ENCODE results near the gene MYMX.
"Not testable (repeated sequence)": the region's sequence is repeated elsewhere in the genome, so short reads cannot be mapped to it uniquely, and the experiment has no call there.

Gene MYMX

DNA sequence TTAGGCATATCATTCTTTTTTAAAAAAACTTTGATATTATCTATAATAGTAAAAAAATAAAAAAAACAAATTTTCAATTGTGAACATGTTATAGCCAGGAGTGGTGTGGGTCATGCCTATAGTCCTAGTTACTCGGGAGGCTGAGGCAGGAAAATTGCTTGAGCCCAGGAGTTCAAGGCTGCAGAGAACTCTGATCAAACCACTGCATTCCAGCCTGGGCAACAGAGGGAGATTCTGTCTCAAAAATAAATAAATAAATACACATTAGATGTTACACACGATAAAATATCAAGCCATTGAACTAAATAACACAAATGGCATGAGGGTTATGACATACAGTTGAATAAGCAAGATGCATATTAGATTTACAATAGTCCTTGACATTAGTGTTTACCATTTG, 27.9 kb upstream of the MYMX start:
- DNase-seq, result no peak

DNA sequence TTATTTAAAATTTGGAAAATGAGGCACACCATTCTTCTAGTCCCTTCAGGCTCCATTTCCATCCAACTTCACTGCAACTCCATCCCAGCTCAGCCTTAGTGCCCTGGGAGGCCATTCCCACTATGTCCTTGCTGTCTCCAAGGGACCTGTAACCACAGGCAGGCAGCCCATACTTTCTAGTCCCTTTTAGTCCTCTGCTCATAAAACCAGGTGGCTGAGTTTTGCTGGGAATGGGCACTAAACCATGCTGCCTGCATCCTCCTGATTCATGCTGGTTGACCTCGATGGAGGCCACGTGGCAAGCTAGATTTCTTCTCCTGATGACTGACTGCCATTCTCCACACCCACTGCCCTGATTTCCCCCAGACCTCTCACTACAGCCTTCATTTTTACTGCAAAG, 27.5 kb upstream of the MYMX start:
- DNase-seq, result no peak

DNA sequence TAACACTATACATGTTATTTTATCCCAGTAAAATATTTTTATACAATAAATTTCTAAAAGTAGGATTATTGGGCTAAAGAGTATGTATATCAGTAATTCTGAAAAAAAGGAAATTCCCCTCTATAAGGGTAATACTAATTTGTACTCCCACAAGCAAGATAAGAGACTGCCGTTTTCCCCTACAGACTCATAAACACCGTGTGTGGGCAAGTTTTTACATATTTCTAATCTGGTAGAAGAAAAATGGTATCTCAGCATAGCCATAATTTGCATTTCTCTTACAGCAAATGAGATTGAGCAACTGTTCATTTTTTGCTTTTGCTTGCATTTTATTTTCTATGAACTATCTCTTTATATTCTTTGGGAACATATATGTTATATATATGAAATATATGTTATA, 26.0 kb upstream of the MYMX start:
- no peak for DNase-seq

GRCh38 chr6:44192428-44193041, 24.2 kb upstream of the MYMX start:
- peak; percentile 22 for DNase-seq

- DNase-seq, result no peak
Measured at GRCh38 chr6:44193307-44193910, 23.3 kb upstream of the MYMX start.

DNA sequence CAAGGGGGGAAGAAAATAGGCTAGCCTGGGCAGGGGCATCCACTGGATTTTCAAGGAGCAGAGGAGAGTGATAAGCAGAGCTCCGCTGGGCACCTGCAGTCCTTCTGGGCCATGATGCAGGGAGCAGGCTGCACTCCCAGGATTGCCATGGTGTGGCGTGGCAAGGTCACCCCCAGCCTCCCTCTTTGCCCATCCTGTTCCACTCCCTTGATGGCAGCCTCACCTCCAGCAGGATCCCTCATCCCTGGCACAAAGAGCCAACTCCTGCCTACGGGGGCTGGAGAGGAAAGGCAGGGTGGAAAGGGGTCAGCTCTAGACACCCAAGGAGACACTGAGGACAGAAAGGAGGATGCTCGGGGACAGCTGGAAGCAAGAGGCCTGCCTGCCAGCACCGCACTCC, 22.4 kb upstream of the MYMX start:
- no peak for DNase-seq

DNA sequence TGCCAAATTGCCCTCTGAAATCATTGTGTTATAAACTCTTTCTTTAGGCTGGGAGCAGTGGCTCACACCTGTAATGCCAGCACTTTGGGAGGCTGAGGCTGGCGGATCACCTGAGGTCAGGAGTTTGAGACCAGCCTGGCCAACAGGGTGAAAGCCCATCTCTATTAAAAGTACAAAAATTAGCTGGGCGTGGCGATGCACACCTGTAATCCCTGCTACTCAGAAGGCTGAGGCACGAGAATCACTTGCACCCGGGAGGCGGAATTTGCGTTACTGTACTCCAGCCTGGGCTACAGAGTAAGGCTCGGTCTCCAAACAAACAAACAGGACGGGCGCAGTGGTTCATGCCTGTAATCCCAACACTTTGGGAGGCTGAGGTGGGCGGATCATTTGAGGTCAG, 20.4 kb upstream of the MYMX start:
- DNase-seq, result not testable (repeated sequence)

DNA sequence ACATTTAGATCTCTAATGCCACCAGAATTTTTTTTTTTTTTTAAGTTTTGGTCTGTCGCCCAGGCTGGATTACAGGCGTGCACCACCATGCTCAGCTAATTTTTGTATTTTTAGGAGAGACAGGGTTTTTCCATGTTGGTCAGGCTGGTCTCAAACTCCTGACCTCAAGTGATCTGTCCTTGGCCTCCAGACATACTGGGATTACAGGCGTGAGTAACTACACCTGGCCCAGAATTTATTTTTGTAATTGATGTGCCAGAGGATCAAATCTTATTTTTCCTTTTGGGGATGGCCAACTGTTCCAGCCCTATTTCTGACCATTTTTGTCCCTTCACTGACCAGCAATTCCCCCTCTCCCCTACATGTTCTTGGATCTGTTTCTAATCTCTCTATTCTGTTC, 18.0 kb upstream of the MYMX start:
- DNase-seq, result no peak

DNA sequence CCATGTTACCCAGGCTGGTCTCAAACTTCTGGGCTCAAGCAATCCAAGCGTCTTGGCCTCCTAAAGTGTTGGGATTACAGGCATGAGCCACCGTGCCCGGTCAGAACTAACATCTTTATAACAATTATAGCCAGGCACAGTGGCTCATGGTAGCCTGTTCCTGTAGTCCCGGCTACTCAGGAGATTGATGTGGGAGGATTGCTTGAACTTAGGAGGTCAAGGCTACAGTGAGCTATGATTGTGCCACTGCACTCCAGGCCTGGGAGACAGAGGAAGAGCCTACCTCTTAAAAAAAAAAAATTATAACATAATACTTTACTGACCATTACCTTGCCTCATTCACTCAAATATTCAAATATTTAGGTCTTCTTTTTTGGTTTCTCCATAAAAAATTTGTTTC, 16.8 kb upstream of the MYMX start:
- DNase-seq, result no peak

DNA sequence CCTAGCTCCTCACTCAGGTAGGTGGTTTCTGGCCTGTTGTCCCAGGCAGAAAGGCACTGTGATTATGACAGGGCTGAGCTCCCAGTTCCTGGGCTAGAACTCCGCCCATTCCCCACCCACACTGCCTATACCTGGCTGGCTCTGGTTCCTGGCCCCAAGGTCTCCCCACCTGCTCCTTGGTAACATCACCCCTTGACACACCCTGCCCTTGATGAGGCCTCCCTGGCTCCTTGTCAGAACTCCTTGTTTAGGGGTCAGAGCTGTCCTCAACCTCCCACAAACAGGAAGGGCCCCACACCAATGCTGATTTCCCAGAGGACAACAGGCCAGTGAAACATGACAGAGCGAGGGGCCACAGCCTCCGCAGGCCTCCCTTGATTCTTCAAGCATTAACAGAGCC, 15.5 kb upstream of the MYMX start:
- DNase-seq, result no peak

DNA sequence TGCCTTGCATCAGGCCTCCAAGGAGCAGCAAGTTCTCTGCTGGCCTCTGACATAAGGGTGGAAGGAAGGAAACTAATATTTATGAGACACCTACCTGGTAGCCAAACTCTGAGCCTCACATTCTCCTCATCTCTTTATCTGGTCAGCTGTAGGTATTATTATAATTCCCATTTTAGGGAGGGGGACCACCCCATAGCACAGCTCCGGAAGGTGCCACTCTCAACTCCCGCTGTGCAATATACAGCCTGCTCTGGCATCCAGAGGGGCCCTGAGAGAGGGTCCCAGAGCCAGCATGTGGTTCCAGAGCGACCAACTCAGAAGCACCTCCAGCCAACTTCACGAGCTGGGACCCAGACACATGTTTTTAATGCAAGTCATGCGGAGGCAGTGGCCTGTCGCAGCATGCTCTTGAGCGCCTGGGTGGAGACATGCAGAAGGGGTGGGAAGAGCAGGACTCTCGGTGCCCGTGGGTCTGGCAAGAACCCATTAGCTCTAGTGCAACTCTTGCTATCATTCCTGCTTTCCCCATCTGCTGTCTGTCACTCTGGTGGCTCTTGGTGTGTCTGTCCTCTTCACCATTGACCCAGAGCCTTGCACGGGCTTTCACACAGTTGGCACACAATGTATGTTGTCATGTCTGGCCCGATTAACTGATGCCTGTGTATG, 15.0 kb upstream of the MYMX start:
- peak; percentile 45 for DNase-seq

- no peak for DNase-seq
Measured at GRCh38 chr6:44202332-44202971, 14.3 kb upstream of the MYMX start.

DNA sequence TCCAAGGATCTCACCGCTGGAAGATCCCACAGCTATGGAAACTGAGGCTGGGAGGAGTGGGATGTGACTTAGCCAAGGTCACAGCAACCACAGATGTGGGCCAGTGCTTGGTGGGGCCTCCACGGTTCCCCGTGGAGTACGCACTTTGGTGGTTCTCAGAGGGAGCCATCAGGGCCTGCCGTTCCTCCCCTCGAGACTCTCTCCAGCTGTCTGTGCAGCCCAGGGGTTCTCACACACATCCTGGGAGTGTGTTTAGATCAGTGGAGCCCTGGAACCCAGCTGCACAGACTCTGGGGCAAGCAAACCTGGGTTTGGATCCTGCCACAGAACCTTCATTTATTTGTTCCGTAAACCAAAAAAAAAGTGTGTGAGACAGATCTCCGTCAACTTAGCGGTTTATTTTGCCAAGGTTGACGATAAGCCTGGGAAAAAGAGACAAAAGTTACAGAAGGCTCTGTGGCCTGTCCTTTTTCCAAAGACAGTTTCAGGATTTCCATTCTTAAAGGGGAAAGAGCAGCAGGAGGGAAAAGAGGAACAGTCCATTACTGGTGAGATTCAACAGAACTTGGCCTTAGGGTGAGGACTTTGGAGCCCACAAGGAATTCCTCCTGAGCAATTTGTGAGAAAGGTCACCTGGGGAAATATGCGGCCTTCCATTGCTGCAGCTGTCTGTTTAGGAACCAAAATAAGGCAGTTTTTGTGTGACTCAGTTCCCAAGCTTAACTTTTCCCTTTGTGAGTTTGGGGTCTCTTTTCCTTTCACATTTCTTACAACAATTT, 13.6 kb upstream of the MYMX start:
- DNase-seq, result no peak

- no peak for DNase-seq
Measured at GRCh38 chr6:44203955-44204354, 12.8 kb upstream of the MYMX start.

DNA sequence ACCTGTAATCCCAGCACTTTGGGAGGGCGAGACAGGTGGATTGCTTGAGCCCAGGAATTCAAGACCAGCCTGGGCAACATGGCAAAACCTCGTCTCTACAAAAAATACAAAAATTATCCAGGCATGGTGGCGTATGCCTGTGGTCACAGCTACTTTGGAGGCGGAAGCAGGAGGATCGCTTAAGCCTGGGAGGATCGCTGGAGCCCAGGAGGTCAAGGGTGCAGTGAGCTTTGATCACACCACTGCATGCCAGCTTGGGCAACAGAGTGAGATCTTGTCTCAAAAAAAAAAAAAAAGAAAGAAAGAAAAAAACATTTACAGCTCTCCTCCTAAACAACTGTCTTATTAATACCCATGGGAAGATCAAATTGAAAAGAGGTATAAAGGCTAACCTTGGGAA, 8.8 kb upstream of the MYMX start:
- DNase-seq, result no peak

DNA sequence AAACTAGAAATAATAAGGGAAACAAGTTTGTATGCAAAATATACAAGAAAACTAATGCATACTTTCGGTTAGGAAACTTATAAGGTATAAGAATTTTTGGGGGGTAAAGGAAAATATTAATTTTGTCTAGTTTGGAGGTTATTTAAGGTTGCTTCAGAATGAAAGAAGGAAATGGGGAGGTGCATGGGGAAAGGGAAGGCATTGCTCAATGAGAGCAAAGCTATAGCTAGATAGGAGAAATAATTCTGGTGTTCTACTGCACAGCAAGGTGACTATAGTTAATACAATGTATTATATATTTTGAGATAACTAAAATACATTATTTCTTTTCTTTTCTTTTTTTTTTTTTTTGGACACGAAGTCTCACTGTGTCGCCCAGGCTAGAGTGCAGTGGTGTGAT, 5.4 kb upstream of the MYMX start:
- no peak for DNase-seq

DNA sequence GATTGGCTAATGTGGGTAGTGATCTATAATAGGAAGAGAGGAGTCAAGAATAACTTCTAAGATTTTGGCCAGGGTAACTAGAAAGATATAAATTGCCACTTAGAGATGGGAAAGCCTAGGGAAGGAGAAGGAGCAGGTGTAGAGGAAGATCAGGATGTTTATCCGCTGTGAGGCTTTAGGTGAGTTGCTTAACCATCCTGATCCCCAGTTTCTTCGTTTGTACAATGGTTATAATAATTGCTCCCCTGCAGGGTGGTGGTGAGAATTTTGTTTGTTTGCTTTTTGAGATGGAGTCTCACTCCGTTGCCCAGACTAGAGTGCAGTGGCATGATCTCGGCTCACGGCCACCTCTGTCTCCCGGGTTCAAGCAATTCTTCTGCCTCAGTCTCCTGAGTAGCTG, 2.4 kb upstream of the MYMX start:
- no peak for DNase-seq

DNA sequence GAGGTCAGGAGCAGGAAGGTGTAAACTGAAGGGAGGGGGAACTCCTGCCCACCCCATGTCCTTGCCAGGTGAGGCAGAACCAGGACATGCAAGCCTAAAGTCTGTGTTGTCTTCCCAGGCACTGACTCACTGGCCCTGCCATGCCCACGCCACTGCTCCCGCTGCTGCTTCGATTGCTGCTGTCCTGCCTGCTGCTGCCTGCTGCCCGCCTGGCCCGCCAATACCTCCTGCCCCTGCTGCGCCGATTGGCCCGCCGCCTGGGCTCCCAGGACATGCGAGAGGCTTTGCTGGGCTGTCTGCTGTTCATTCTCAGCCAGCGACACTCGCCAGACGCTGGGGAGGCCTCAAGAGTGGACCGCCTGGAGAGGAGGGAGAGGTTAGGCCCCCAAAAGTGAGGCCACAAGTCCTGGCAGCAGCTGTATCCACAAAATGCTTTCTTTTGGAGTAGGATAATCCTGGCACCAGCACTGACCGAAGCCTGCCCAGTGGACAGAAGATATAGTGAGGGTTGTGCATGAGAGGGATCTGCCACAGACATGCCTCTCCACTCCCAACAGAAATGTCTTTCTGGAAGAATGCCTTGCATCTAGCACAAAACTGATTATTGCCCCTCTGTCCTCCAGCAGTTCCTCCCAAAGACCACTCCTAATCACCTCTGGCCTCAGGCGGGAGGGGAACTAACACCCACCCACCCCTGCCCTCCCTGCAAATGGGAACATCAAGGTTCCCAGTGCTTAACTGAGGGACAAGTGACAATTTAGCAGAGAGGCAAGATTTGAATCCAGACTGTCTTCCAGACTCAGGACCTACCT, 812 bp downstream of the MYMX start:
- no peak for DNase-seq

DNA sequence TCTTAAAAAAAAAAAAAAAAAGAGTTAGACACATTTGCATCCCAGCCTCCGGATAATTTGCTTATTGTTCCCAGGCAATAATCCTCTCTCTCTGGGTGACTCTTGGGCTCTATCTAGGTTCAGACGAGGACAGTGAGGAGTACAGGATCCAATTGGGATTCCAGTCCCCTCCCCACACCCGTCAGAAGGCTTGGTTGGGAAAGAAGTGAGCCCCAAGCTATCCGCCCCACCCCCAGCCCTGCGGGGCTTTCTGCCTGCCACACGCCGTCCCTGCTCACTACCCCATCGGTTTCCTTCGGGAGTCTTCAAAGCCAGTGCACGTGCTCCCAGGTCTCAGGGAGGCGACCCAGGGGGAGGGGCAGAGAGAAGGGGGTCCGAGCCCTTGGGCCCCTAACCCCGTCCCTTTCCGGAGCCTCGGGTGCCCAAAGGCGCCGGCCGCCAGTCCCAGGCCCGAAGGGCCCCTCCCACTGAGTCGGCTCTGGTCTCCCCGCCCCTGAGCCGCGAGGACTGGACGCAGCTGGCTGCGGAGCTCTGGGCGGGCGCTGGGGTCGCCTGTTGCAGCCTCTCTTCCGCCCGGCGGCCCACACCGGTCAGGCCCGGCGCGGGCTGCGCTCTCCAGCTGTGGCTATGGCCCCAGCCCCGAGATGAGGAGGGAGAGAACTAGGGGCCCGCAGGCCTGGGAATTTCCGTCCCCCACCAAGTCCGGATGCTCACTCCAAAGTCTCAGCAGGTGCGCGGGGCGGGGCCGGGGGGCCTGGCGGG, 2.5 kb downstream of the MYMX start:
- DNase-seq, result peak; percentile 94

DNA sequence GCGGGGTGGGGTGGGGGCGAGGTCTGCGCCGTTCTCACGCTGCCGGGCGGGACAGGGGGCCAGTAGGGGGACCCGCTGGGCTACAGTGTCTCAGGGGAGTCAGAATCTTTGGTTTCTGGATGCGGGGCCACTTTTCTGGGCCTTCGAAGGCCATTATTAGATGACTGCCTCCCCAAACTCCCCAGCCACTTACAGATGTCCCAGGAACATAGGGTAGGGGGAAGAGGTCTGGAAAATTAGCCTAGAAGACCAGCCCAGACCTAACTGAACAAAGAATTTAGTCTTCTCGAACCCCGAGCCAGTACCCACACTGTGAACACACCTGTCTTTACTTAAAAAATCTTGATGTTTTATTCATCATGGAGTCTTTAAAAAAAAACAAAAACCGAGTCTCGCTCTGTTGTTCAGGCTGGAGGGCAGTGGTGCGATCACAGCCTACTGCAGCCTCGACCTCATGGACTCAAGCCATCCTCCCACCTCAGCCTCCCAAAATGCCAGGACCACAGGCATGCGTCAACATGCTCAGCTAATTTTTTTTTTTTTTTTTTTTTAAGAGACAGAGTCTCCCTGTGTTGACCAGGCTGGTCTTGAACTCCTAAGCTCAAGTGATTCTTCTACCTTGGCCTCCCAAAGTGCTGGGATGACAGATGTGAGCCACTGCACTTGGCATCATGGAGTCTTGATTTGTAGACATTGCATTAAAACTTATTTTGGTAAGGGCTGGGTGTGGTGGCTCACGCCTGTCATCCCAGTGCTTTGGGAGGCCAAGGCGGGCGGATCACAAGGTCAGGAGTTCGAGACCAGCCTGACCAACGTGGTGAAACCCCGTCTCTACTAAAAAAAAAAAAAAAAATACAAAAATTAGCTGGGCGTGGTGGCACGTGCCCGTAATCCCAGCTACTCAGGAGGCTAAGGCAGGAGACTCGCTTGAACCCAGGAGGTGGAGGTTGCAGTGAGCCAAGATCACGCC, 3.4 kb downstream of the MYMX start:
- DNase-seq, result no peak

DNA sequence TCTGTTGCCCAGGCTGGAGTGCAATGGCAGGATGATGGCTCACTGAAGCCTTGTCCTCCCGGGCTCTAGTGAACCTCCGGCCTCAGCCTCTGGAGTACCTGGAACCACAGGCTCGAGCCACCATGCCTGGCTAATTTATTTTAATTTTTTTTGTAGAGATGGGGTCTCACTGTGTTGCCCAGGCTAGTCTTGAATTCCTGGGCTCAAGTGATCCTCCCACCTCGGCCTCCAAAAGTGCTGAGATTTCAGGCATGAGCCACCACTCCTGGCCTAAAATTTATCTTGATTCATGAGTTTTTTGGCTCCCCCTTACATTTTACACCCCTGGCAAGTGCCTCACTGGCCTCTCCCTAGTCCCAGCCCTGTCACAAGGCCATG, 4.2 kb downstream of the MYMX start:
- no peak for DNase-seq
